GM12873 (cell line): ENCODE data around the gene LHX8.

Source experiments
- TF ChIP-seq, protein P1 (sequence below): IDR thresholded peaks from 2 replicates; pipeline ENCODE4 v1.5.1; 2012; ENCODE audit warnings: low read depth, mild to moderate bottlenecking, moderate library complexity, low read length, control low read depth; ENCODE audit not compliant: insufficient read depth; ENCODE audit errors: missing control alignments

The LHX8 gene

DNA sequence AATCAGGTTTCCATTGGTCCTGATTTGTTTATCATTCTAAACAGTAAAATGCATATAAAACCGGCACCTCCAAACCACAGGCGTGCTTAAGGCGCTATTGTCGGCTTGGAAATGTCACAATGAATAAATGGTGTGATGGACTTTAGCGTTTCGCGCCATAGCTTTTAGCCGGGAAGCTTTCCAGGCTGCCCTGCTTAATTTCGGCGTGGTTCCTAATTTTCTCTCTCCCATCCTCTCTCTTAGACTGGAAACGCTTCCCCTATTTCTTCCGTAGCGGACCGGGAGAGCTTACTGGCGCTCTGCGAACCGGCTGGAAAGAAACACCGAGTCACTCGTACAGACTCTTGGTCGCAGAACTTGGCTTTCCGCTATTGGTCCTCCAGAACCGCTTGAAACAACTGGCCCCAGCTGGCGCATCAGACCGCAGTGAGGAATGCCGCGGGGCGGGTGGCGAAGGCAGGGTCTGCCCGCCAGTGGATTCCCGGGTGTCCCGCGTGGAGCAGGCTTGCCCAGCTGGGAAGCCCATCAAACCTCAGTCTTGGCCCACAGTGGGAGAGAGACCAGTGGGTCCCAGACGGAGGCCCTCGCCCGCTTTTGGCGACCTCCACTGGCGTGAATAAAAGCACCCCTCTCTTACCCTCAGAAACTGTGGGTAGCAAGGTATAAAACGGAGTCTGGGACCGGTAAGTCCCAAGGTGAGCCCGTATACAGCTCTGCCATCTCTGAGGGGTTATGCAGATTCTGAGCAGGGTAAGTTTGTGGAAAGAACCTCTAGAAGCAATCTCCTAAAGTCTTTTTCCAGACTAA lies 4.0 kb upstream of the LHX8 start:
- TF ChIP-seq, protein P1, sequence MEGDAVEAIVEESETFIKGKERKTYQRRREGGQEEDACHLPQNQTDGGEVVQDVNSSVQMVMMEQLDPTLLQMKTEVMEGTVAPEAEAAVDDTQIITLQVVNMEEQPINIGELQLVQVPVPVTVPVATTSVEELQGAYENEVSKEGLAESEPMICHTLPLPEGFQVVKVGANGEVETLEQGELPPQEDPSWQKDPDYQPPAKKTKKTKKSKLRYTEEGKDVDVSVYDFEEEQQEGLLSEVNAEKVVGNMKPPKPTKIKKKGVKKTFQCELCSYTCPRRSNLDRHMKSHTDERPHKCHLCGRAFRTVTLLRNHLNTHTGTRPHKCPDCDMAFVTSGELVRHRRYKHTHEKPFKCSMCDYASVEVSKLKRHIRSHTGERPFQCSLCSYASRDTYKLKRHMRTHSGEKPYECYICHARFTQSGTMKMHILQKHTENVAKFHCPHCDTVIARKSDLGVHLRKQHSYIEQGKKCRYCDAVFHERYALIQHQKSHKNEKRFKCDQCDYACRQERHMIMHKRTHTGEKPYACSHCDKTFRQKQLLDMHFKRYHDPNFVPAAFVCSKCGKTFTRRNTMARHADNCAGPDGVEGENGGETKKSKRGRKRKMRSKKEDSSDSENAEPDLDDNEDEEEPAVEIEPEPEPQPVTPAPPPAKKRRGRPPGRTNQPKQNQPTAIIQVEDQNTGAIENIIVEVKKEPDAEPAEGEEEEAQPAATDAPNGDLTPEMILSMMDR = no peak

DNA sequence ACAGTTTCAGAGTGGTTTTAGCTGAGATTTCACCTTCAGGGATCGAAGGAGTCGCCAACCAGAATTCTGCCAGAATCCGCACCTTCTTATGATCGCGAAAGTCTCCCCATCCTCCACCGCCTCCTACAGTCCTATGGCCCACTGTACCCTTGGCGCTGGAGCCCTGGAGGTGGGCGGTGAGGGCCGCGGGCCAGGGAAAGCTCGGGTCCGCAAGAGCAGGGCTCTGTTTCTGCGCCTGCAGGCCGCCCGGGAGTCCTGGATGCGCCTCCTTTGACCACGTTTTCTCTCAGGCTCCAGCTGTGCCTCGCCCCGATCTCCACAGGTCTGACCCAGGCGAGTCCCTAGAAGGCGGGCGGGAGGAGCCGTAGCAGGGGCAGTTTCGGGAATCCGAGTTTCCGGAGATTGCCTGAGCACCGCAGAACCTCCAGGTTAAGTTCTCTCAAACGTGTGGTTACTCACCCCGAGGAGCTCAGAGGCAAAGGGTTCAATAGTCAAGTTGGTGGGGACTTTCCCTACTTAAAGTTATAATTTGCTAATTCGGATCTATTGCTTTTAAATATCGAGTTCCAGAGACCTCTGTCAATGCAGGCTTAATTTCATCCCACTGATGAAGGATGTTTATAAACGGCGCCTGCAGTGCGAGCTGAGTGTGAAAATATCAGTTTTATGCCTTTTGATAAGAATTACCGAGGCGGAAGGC lies 3.2 kb upstream of the LHX8 start:
- TF ChIP-seq, protein P1 = no peak

- TF ChIP-seq, protein P1 = no peak
Measured at GRCh38 chr1:75131565-75132241, 2.5 kb upstream of the LHX8 start.

- TF ChIP-seq, protein P1 = no peak
Measured at GRCh38 chr1:75132242-75132811, 1.9 kb upstream of the LHX8 start.

DNA sequence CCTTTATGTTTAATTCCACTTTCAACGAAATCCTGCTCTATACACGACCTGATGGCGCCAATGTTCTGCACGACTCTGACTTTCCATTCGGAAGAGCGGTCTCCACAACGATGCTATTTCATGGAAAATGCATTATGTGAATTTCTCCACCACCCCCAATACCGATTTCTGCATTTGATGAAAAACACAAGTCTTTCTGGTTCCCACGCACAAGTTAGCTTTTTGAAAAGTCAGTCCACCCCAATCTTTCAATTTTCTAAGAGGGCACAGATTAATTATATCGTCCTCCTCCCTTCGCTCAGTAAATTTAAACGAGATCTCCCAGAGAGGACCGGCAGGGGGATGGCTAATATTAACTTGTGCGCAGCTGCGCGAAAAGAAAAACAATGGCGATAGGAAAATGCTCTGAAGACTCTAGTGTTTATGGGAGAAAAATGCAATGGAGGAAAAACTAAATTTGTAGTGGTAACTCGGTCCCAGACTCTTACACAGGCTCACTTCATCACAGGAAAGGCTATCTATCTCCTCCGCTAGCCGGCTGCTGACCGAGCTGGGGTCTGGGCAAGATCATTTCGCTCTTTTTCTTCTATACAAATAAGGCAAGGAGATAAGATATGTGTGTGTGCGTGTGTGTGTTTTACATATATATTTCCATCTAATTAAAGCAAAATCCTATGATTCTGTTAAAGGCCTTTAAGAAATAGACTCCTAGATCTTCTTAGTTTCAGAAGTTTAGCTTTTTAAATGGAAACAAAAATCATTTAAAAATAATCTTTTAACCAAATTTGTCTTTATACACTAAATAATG lies 1.2 kb upstream of the LHX8 start:
- TF ChIP-seq, protein P1 = no peak

GRCh38 chr1:75134647-75135572 lies 722 bp downstream of the LHX8 start:
- TF ChIP-seq, protein P1 = no peak
